ENCODE data around the gene TUBA4A. TPM values are rescaled to one million over a fixed set of nuclear protein-coding genes. Genes with fewer than 3 reads are reported as not detected.

Gene TUBA4A
- total and polyA plus RNA-seq, 8 donors, result 18.7 to 141 (median 40.0) TPM

DNA sequence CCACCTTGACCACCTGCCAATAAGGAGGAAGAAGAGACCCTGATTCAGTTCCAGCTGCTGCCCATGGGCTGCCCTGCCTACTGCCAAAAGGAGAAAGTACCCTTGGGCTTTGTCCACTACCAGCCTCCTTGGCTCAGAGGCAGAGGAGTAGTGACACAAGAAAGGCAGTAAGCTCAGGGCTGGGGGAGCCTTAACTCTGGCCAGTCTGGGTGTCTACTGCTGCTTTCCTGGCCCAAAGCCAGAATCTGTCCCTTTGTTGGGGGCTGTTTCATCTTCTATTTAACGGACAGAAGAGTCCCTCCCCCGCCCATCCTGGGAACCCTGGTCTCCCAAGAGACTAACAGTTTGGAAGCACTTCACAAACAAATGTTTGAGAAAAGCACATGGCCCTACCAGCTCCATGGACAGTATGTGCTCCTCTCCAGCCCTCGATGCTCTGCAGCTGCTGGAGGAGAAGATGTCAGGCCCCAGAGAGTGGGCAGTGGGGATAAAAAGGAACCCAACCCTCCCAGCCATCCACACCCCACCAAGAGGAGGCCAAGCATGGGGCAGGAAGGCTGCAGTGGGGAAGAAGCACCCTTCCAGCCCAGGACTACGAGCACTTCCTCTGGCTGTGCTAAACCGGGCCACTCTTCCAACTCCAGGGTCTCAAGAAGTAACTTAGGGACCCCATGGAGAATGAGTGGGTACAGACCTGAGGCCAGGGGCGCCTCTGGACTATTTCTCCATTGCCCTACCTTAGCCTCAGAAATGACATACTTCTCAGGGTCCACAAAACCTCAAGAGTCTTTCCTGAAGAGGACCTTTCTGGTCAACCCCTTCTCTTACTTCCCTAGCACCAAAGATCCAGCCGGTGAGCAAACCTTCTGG, 25.4 kb downstream of the TUBA4A start:
- TF ChIP-seq, protein P1, sequence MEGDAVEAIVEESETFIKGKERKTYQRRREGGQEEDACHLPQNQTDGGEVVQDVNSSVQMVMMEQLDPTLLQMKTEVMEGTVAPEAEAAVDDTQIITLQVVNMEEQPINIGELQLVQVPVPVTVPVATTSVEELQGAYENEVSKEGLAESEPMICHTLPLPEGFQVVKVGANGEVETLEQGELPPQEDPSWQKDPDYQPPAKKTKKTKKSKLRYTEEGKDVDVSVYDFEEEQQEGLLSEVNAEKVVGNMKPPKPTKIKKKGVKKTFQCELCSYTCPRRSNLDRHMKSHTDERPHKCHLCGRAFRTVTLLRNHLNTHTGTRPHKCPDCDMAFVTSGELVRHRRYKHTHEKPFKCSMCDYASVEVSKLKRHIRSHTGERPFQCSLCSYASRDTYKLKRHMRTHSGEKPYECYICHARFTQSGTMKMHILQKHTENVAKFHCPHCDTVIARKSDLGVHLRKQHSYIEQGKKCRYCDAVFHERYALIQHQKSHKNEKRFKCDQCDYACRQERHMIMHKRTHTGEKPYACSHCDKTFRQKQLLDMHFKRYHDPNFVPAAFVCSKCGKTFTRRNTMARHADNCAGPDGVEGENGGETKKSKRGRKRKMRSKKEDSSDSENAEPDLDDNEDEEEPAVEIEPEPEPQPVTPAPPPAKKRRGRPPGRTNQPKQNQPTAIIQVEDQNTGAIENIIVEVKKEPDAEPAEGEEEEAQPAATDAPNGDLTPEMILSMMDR (IDR thresholded peaks at IDR 0.05), result no peak
- TF ChIP-seq POLR2AphosphoS5 (IDR thresholded peaks at IDR 0.05), result no peak
- no peak for TF ChIP-seq EP300 (IDR thresholded peaks at IDR 0.05)
- TF ChIP-seq POLR2A (IDR thresholded peaks at IDR 0.05), result no peak
- H3K36me3 ChIP-seq, result peaks cover 38 to 59% (median 53%) of the 10 kb centered on the region in 4 donors
- no peaks in the 10 kb centered on the region for H3K9me3 ChIP-seq
- peak overlapping the region; percentile 64 to 82 (median 78) for H3K4me3 ChIP-seq
- no peaks in the 10 kb centered on the region for H3K27me3 ChIP-seq
- H3K27ac ChIP-seq, result peak overlapping the region in 4 of 5 donors; percentile 95 to 98 (median 96)
- intact Hi-C loops (cut with DNase I; ENCODE audit: low total_unique reads), result loop anchor here (10.0 kb wide), 1 partner anchor 57 kb away; no protein-coding TSS in a partner anchor
- peaks cover 19 to 57% (median 38%) of the 10 kb centered on the region in 4 donors for H3K4me1 ChIP-seq
- WGBS, 5 donors, result 33 to 46% (median 41%) methylated on average over 4 to 7 of the region's 7 CpGs
- DNase-seq, result peak in 1 of 2 donors; percentile 32

DNA sequence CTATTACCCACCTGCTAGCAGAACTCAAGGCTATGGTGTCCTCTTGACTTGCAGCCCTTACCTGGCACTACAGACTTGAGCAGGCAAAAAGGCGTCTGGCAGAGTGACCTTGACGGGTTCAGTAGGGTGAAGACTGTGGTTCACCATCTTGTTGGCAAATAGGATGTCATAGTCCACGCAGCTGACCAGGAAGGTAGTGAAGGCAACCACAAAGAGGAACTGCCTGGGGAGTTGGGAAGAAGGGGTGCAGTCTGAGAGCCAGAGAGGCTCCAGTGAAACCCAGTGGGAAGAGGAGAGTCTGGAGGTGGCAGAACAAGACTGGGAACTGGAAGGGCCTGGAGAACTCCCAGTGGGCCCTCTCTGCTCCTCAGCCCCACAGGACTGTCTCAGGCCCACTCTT, 28.4 kb downstream of the TUBA4A start:
- no peak for TF ChIP-seq EP300 (IDR thresholded peaks at IDR 0.05)
- TF ChIP-seq, protein P1 (IDR thresholded peaks at IDR 0.05), result no peak
- TF ChIP-seq POLR2AphosphoS5 (IDR thresholded peaks at IDR 0.05), result no peak
- TF ChIP-seq POLR2A (IDR thresholded peaks at IDR 0.05), result no peak
- Histone ChIP-seq H3K4me3 (no peak overlapping the region), H3K27me3 (no peaks in the 10 kb centered on the region), H3K27ac (no peak overlapping the region), H3K9me3 (no peaks in the 10 kb centered on the region), H3K4me1 (peaks cover 13 to 44% (median 23%) of the 10 kb centered on the region in 4 donors), H3K36me3 (peaks cover 55 to 69% (median 67%) of the 10 kb centered on the region in 4 donors)
- WGBS, 5 donors, result 80 to 94% (median 90%) methylated on average over 3 of the region's 3 CpGs
- intact Hi-C loops (cut with DNase I; ENCODE audit: low total_unique reads), result loop anchor here (10.0 kb wide), 1 partner anchor 59 kb away; no protein-coding TSS in a partner anchor
- no peak for DNase-seq

DNA sequence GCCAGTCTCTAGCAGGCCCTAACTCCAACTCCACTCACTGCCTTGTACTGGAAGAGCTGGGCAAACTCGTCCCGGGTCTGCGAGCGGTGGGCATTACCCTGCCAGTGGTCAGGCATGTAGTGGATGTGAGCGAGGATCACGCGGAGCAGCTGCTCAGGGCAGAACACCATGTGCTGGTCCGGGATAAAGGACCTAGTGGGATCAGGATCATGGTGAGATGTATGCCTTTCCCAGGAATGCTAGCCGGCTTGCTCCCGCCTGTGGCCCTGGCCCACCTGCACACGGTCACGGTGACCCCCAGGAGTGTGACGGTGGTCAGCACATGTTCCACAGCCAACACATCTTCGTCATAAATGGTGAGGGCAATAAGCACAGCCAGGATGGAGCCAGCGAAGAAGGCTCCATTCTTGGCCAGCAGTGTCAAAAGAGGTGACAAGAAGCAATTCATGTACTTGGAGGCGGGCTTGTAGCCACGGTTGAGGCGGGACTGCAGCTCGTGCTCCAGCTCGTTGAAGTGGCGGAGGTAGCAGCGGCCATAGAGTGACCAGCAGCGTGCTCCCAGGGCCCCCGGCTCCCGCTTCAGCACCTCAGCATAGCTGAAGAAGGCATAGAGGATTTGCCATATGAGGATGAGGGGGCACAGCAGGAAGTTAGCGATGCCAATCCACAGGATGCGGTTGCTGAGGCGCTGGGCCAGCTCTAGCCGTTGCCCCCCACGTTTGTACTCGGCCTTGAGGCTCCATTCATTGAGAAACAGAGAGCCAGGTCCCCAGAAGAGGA, 29.7 kb downstream of the TUBA4A start:
- Histone ChIP-seq H3K4me3 (no peak overlapping the region), H3K9me3 (no peaks in the 10 kb centered on the region), H3K36me3 (peaks cover 59 to 78% (median 75%) of the 10 kb centered on the region in 4 donors), H3K27me3 (no peaks in the 10 kb centered on the region), H3K27ac (no peak overlapping the region), H3K4me1 (peaks cover 20 to 54% (median 28%) of the 10 kb centered on the region in 4 donors)
- WGBS, 5 donors, result 87 to 96% (median 93%) methylated on average over 29 to 31 of the region's 31 CpGs
- DNase-seq, result no peak
- intact Hi-C loops (cut with DNase I; ENCODE audit: low total_unique reads), result loop anchor here (10.0 kb wide), 1 partner anchor 61 kb away; no protein-coding TSS in a partner anchor
- no peak for TF ChIP-seq EP300 (IDR thresholded peaks at IDR 0.05)
- no peak for TF ChIP-seq POLR2AphosphoS5 (IDR thresholded peaks at IDR 0.05)
- TF ChIP-seq POLR2A (IDR thresholded peaks at IDR 0.05), result no peak
- TF ChIP-seq, protein P1 (IDR thresholded peaks at IDR 0.05), result no peak

DNA sequence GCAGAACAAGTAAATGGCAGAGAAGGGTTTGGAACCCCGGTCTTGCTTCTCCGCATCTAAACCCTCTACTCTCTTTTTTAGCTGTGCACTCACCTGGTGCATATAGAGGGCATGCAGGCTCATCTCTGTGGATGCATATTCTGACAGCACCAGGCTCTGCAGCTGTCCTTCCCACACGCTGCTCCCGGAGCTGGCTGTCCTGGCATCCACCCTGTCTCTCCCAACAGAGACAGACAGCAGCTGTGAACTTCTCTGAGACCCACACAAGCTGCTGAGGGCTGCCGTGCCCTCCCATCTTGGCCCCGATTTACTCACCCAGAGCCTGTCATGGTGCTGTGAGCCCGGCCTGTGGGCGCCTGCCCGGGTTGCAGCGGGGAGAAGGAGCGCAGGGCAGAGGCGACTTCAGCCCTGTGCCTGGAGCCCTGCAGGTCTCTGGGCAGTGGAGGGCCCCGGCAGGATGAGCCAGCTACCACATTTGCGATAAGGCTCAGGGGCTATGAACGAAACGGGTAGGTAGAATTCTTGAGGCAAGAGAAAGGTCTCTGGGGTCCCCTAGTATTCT, 31.7 kb downstream of the TUBA4A start:
- intact Hi-C loops (cut with DNase I; ENCODE audit: low total_unique reads), result loop anchor here (10.0 kb wide), 1 partner anchor 63 kb away; no protein-coding TSS in a partner anchor
- TF ChIP-seq POLR2AphosphoS5 (IDR thresholded peaks at IDR 0.05) (no peak), POLR2A (IDR thresholded peaks at IDR 0.05) (no peak), EP300 (IDR thresholded peaks at IDR 0.05) (no peak)
- TF ChIP-seq, protein P1 (IDR thresholded peaks at IDR 0.05), result no peak
- no peak overlapping the region for H3K27ac ChIP-seq
- H3K4me1 ChIP-seq, result peaks cover 20 to 53% (median 30%) of the 10 kb centered on the region in 4 donors
- no peak overlapping the region for H3K4me3 ChIP-seq
- peaks cover 59 to 76% (median 74%) of the 10 kb centered on the region in 4 donors for H3K36me3 ChIP-seq
- H3K9me3 ChIP-seq, result no peaks in the 10 kb centered on the region
- no peak for DNase-seq
- 89 to 97% (median 93%) methylated on average over 12 to 16 of the region's 16 CpGs for WGBS, 5 donors
- no peaks in the 10 kb centered on the region for H3K27me3 ChIP-seq

Data from stomach (tissue), 9 donors.